Mesothelial cell of epicardium (in vitro differentiated cells): ENCODE data around the gene NCAM2. TPM values are rescaled to one million over a fixed set of nuclear protein-coding genes. Genes with fewer than 3 reads are reported as not detected.

ENCODE experiments used
- DNase-seq, 2 experiments: peaks; one replicate each; pipeline ENCODE4 v3.0.0; 2021; ENCODE audit warnings: low spot score in 2 of 2; ENCODE audit not compliant: unreplicated experiment in 2 of 2
- H3K27ac Mint-ChIP-seq: 2 replicates; pipeline ENCODE4 v1.8.0; 2021; ENCODE audit warnings: mixed read lengths
- H3K27me3 Mint-ChIP-seq: 2 replicates; pipeline ENCODE4 v1.8.0; 2021; ENCODE audit warnings: low read depth, mixed read lengths
- H3K36me3 Mint-ChIP-seq: 2 replicates; pipeline ENCODE4 v1.8.0; 2021; ENCODE audit warnings: mixed read lengths
- H3K4me1 Mint-ChIP-seq: 2 replicates; pipeline ENCODE4 v1.8.0; 2021; ENCODE audit warnings: mixed read lengths
- H3K4me3 Mint-ChIP-seq: 2 replicates; pipeline ENCODE4 v1.8.0; 2021; ENCODE audit warnings: mild to moderate bottlenecking, moderate library complexity, mixed read lengths
- H3K9me3 Mint-ChIP-seq: 2 replicates; pipeline ENCODE4 v1.8.0; 2021; ENCODE audit warnings: mixed read lengths
- total RNA-seq: library from RNA; stranded (reverse); gene quantifications from 3 replicates; pipeline ENCODE4 v1.2.1, GENCODE V29; 2021
- TF ChIP-seq, protein P1 (sequence below): fragments of 200-600 bp; sonication (generic); IDR thresholded peaks from one replicate; pipeline ENCODE4 v1.5.0; 2021; ENCODE audit warnings: antibody characterized with exemption; ENCODE audit not compliant: unreplicated experiment

The NCAM2 gene
- total RNA-seq, 1 donor from 2014 or later: 34.0 TPM

DNA sequence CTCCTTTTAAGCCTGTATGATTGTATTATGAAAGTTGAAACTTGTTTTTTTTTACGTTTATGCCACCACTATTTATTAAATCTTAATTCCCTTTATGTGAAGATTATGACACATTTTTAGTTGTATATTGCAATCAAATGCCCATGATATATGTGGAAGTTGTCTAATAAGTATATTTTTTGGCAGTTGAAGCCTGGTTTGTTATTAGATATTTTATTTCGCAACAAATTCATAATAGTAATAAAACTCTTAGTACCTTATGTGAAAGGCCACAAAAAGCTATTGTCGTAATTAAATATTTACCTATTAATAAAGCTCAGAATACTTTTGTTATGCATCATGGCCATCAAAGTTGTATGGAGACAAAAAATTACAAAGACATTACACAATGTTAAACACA is 386.8 kb downstream of the NCAM2 start:
- Mint-ChIP-seq H3K4me3 (no peak overlapping the region), H3K27ac (no peak overlapping the region), H3K27me3 (no peaks in the 10 kb centered on the region), H3K9me3 (peaks cover 5% of the 10 kb centered on the region), H3K4me1 (no peaks in the 10 kb centered on the region), H3K36me3 (peaks cover 3% of the 10 kb centered on the region)
- TF ChIP-seq, protein P1, sequence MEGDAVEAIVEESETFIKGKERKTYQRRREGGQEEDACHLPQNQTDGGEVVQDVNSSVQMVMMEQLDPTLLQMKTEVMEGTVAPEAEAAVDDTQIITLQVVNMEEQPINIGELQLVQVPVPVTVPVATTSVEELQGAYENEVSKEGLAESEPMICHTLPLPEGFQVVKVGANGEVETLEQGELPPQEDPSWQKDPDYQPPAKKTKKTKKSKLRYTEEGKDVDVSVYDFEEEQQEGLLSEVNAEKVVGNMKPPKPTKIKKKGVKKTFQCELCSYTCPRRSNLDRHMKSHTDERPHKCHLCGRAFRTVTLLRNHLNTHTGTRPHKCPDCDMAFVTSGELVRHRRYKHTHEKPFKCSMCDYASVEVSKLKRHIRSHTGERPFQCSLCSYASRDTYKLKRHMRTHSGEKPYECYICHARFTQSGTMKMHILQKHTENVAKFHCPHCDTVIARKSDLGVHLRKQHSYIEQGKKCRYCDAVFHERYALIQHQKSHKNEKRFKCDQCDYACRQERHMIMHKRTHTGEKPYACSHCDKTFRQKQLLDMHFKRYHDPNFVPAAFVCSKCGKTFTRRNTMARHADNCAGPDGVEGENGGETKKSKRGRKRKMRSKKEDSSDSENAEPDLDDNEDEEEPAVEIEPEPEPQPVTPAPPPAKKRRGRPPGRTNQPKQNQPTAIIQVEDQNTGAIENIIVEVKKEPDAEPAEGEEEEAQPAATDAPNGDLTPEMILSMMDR: no peak
- no peak for DNase-seq

DNA sequence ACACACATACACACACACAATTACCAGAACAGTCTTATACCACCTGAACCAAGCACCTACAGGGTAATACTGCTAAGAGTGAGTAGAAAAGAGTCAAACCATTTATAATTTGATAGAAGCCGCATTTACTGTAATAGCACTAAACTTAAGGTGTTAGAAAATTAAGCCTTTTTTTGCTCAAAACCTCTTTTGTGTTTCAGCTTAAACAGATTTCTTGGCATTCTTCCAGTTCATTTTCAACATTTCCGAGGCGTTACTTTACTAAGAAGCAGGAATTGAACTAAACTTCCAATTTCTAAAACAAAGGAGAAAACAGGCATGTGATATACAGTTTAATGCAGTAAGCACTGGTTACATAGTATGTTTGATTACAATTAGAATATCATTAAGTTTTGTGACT is 387.2 kb downstream of the NCAM2 start:
- no peak for DNase-seq

DNA sequence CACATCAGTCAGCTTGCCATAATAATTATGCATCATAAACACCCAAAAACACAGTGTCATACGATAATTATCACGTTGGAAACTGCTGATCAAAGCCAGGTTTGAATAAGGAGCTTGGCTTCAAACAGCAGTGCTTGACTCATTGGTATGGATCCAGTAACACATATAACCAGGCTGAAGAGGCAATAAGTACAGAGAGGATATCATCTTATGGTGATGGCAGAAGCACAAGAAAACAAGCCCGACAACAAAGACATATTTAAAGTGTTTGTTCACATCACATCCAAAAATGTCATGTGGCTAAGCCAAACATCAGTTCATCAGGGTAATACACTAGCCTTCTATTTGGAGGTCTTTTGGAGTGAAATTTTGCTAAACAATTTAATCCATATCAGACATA is 389.7 kb downstream of the NCAM2 start:
- H3K27me3 Mint-ChIP-seq: no peaks in the 10 kb centered on the region
- TF ChIP-seq, protein P1: no peak
- no peak overlapping the region for H3K4me3 Mint-ChIP-seq
- H3K4me1 Mint-ChIP-seq: no peaks in the 10 kb centered on the region
- no peak for DNase-seq
- H3K9me3 Mint-ChIP-seq: peaks cover 20% of the 10 kb centered on the region
- no peak overlapping the region for H3K27ac Mint-ChIP-seq
- H3K36me3 Mint-ChIP-seq: peaks cover 10% of the 10 kb centered on the region

More for the DNA sequence above, 387.2 kb downstream of the NCAM2 start:
- Mint-ChIP-seq H3K9me3 (peaks cover 5% of the 10 kb centered on the region), H3K27me3 (no peaks in the 10 kb centered on the region), H3K36me3 (peaks cover 6% of the 10 kb centered on the region), H3K27ac (no peak overlapping the region), H3K4me3 (no peak overlapping the region), H3K4me1 (no peaks in the 10 kb centered on the region)
- TF ChIP-seq, protein P1: no peak

DNA sequence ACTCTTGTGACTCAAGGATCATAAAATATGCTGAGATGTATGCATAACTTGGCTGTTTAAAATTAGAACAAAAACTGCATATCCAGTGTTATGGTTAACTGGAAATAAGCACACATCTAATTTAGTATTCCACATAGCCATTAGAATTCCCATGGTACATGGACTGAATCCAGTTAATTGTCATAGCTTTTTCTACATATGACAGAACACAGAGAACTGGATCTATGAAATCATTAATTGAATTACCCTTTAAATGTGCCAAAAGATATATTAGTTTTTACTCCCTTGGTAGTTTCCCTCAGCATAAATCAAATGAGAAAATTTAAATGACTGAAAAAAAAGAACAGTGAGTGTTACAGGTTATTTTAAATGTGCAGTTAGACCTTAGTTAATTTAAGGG is 395.9 kb downstream of the NCAM2 start:
- H3K36me3 Mint-ChIP-seq: peaks cover 27% of the 10 kb centered on the region
- H3K9me3 Mint-ChIP-seq: peaks cover 38% of the 10 kb centered on the region
- H3K27ac Mint-ChIP-seq: no peak overlapping the region
- H3K4me1 Mint-ChIP-seq: no peaks in the 10 kb centered on the region
- no peak overlapping the region for H3K4me3 Mint-ChIP-seq
- TF ChIP-seq, protein P1: no peak
- H3K27me3 Mint-ChIP-seq: no peaks in the 10 kb centered on the region
- no peak for DNase-seq

DNA sequence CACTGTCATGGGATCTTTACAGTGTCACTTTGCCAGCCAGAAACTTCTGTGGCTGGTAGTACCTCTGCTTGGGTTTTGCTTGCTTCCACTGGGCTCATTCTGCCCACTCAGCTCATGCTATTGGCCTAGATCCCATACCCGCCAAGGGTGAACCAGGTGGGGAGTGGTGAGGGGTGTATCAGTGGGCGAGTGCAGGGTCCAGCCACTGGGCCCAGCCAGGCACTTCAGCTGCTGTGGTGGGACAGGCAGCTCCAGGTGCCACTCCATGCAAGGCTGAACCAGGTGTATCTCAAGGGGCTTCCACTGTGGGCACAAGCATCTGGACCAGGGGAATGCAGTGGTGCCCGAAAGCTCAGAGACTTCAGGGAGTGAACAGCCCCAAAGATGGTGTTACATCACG is 398.2 kb downstream of the NCAM2 start:
- Mint-ChIP-seq H3K4me1 (no peaks in the 10 kb centered on the region), H3K36me3 (peaks cover 23% of the 10 kb centered on the region), H3K27me3 (no peaks in the 10 kb centered on the region), H3K4me3 (no peak overlapping the region), H3K9me3 (peaks cover 34% of the 10 kb centered on the region), H3K27ac (no peak overlapping the region)
- TF ChIP-seq, protein P1: no peak
- no peak for DNase-seq

DNA sequence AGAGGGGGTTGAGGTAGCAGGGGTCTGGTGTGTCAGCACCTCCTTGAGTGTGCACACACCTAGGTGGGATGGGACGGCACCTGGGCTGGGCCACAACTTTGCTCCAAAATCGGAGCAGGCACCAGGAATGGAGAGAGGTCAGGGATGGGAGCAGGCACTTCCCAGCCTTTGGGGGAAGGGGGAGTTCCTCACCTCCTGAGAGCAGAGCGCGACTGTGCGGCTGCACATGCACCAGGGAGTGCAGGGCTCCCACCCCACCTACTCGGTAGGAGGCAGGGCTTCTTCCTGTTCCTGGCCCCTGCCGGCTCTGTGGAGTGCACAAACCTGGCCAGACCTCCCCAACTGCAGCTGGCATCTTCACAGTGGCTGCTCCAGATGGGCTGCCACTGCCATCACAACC is 399.3 kb downstream of the NCAM2 start:
- H3K36me3 Mint-ChIP-seq: peaks cover 24% of the 10 kb centered on the region
- TF ChIP-seq, protein P1: no peak
- H3K27ac Mint-ChIP-seq: no peak overlapping the region
- no peak for DNase-seq
- peaks cover 36% of the 10 kb centered on the region for H3K9me3 Mint-ChIP-seq
- H3K27me3 Mint-ChIP-seq: no peaks in the 10 kb centered on the region
- no peak overlapping the region for H3K4me3 Mint-ChIP-seq
- H3K4me1 Mint-ChIP-seq: no peaks in the 10 kb centered on the region
